GM12873 (cell line): ENCODE data around the gene PRR16.

Experiments used
- CTCF ChIP-seq: IDR thresholded peaks from 2 replicates; pipeline ENCODE4 v1.5.1; 2012; ENCODE audit warnings: low read depth, mild to moderate bottlenecking, moderate library complexity, low read length, control low read depth; ENCODE audit not compliant: insufficient read depth; ENCODE audit errors: missing control alignments

The PRR16 gene

GRCh38 chr5:120576588-120576987 lies 112.5 kb downstream of the PRR16 start:
- no peak for TF ChIP-seq CTCF

- TF ChIP-seq CTCF = no peak
Observed at GRCh38 chr5:120582635-120583034, 118.5 kb downstream of the PRR16 start.

GRCh38 chr5:120586646-120587045 lies 122.5 kb downstream of the PRR16 start:
- no peak for TF ChIP-seq CTCF

GRCh38 chr5:120591911-120592310 lies 127.8 kb downstream of the PRR16 start:
- TF ChIP-seq CTCF = no peak

- no peak for TF ChIP-seq CTCF
Observed at GRCh38 chr5:120599576-120599975, 135.5 kb downstream of the PRR16 start.

- TF ChIP-seq CTCF = no peak
Observed at GRCh38 chr5:120600639-120601038, 136.5 kb downstream of the PRR16 start.

- no peak for TF ChIP-seq CTCF
Observed at GRCh38 chr5:120602033-120602432, 137.9 kb downstream of the PRR16 start.
